GM12878 (cell line): ENCODE data around the gene CAPZB. TPM values are rescaled to one million over a fixed set of nuclear protein-coding genes. Genes with fewer than 3 reads are reported as not detected.

Experiments
- ATAC-seq: fragments of 200-7000 bp; cut with Tn5 transposase; 3 replicates; pipeline ENCODE4 v1.9.1; 2020; ENCODE audit warnings: mild to moderate bottlenecking, moderate library complexity
- BruUV-seq: library from RNA; stranded (reverse); fragments of 400-500 nt; replicated peaks from 2 replicates; lab custom pipeline; 2021; lab: Mats Ljungman, UMichigan
- CTCF ChIA-PET: fragments of 300-600 bp; sonication (Branson Sonifier 250); formaldehyde crosslinking; extraction: SDS; loops from one replicate; lab custom pipeline; 2021; ENCODE audit warnings: inconsistent platforms; lab: Yijun Ruan, JAX
- POLR2A ChIA-PET: fragments of 350-600 bp; formaldehyde crosslinking; extraction: SDS; loops from one replicate; lab custom pipeline; 2021; ENCODE audit warnings: inconsistent platforms; lab: Charles Lee
- RAD21 ChIA-PET: fragments of 300-600 bp; sonication (Branson Sonifier 250); formaldehyde crosslinking; loops from one replicate; lab custom pipeline; 2023; ENCODE audit warnings: antibody characterized with exemption; ENCODE audit not compliant: unreplicated experiment; lab: Charles Lee
- SMC1A ChIA-PET: fragments of 300-600 bp; sonication (Branson Sonifier 250); formaldehyde crosslinking; loops from one replicate; lab custom pipeline; 2023; ENCODE audit not compliant: unreplicated experiment, uncharacterized antibody; lab: Charles Lee
- DNase-seq: peaks from one replicate; pipeline ENCODE4 v3.0.0-alpha.2; 2011; ENCODE audit warnings: low read depth, low spot score
- FAIRE-seq: peaks from 3 replicates; lab custom pipeline; 2011; peaks lifted over from hg19 to GRCh38; lab: Jason Lieb, UNC
- H2AFZ ChIP-seq: 2 replicates; pipeline ENCODE4 v1.6.0; 2011; ENCODE audit warnings: low read depth, low read length, control low read depth; ENCODE audit not compliant: control insufficient read depth
- H3K27ac ChIP-seq: 2 replicates; pipeline ENCODE4 v1.5.1; 2011; ENCODE audit warnings: control low read depth; ENCODE audit not compliant: control insufficient read depth, insufficient read depth
- H3K27me3 ChIP-seq, 2 experiments: replicated peaks in 1 of 2; 2 replicates each; pipeline versions ENCODE4 v1.6.0 to v1.6.1; 2011; ENCODE audit warnings: low read length in 1 of 2; ENCODE audit not compliant: control insufficient read depth in 2 of 2, insufficient read depth in 2 of 2
- H3K36me3 ChIP-seq, 2 experiments: 2 replicates each; pipeline ENCODE4 v1.5.1; 2011; ENCODE audit warnings: low read length in 1 of 2; ENCODE audit not compliant: control insufficient read depth in 2 of 2, insufficient read depth in 2 of 2
- H3K4me1 ChIP-seq: 2 replicates; pipeline ENCODE4 v1.6.1; 2011; ENCODE audit warnings: mild to moderate bottlenecking, low read length, moderate library complexity, mixed read lengths; ENCODE audit not compliant: control insufficient read depth, insufficient read depth
- H3K4me2 ChIP-seq: 2 replicates; pipeline ENCODE4 v1.6.0; 2011; ENCODE audit warnings: control low read depth; ENCODE audit not compliant: control insufficient read depth, insufficient read depth
- H3K4me3 ChIP-seq: fragments of 200-600 bp; sonication (generic); 2 replicates; pipeline ENCODE4 v1.5.1; 2016
- H3K79me2 ChIP-seq: 2 replicates; pipeline ENCODE4 v1.6.0; 2011; ENCODE audit warnings: low read length; ENCODE audit not compliant: control insufficient read depth, insufficient read depth
- H3K9ac ChIP-seq: 2 replicates; pipeline ENCODE4 v1.8.0; 2011; ENCODE audit warnings: low read length, control low read depth, mixed read lengths; ENCODE audit not compliant: control insufficient read depth, insufficient read depth
- H3K9me3 ChIP-seq: replicated peaks from 3 replicates; pipeline ENCODE4 v1.5.1; 2011; ENCODE audit warnings: mild to moderate bottlenecking, low read length; ENCODE audit not compliant: control insufficient read depth, insufficient read depth
- H4K20me1 ChIP-seq: 2 replicates; pipeline ENCODE4 v1.6.0; 2011; ENCODE audit not compliant: control insufficient read depth, insufficient read depth
- ASH2L ChIP-seq: fragments of 300-600, 200-600 bp; sonication (generic); IDR thresholded peaks from 2 replicates; pipeline ENCODE4 v1.6.1; 2017; ENCODE audit warnings: low read depth, mild to moderate bottlenecking, borderline replicate concordance
- BCL11A ChIP-seq: IDR thresholded peaks from 2 replicates; pipeline ENCODE4 v1.6.1; 2011; ENCODE audit warnings: low read depth, low read length
- ESRRA ChIP-seq: IDR thresholded peaks from 2 replicates; pipeline ENCODE4 v1.6.1; 2012; ENCODE audit warnings: mild to moderate bottlenecking, low read length, improper control_type of control experiment
- HCFC1 ChIP-seq: fragments of 150-350 bp; IDR thresholded peaks from 2 replicates; pipeline ENCODE4 v1.6.1; 2014; ENCODE audit warnings: low read length
- PBX3 ChIP-seq: IDR thresholded peaks from 2 replicates; pipeline ENCODE4 v1.6.1; 2011; ENCODE audit warnings: mild to moderate bottlenecking, low read depth, low read length, moderate library complexity; ENCODE audit not compliant: insufficient replicate concordance
- RUNX3 ChIP-seq: IDR thresholded peaks from 2 replicates; pipeline ENCODE4 v1.6.1; 2012; ENCODE audit warnings: low read length, inconsistent platforms
- SREBF1 ChIP-seq: IDR thresholded peaks from 2 replicates; pipeline ENCODE4 v1.6.1; 2012; ENCODE audit warnings: mild to moderate bottlenecking, low read length
- SRF ChIP-seq, 2 experiments: IDR thresholded peaks; 2 replicates each; pipeline ENCODE4 v1.6.1; 2011; ENCODE audit warnings: low read depth in 2 of 2, low read length in 2 of 2, mild to moderate bottlenecking in 1 of 2, moderate library complexity in 1 of 2
- TCF3 ChIP-seq: IDR thresholded peaks from 2 replicates; pipeline ENCODE4 v1.6.1; 2012; ENCODE audit warnings: low read depth, mild to moderate bottlenecking, low read length, borderline replicate concordance; ENCODE audit not compliant: insufficient read depth
- ZNF592 ChIP-seq: fragments of 450-650 bp; IDR thresholded peaks from 2 replicates; pipeline ENCODE4 v1.6.1; 2017; ENCODE audit warnings: mild to moderate bottlenecking, moderate library complexity
- WGBS: methylation state at CpG from one replicate; pipeline ENCODE4 v1.1.6; 2016; ENCODE audit warnings: low lambda C conversion rate; ENCODE audit not compliant: insufficient replicate concordance, insufficient coverage; ENCODE audit errors: missing lambda C conversion rate; 5-methylcytosine and 5-hydroxymethylcytosine counted together
- in situ Hi-C: fragments of 300-500 bp; cut with MboI; formaldehyde crosslinking; loops from 9 replicates; pipeline ENCODE4 v1.14.3; 2018; ENCODE audit warnings: mixed read lengths
- intact Hi-C: fragments of 100-400 bp; cut with micrococcal nuclease; formaldehyde crosslinking; loops from one replicate; pipeline ENCODE4 v1.14.2; 2022; ENCODE audit not compliant: unreplicated experiment
- polyA plus RNA-seq, 11 experiments: library from polyadenylated mRNA; depleted of rRNA in 4 of 11; unstranded in 6 of 11; stranded (reverse) in 5 of 11; fragments of >200 nt; fragmentation: Nextera tagmentation in 4 of 11; fragmentation: Illumina TruSeq in 1 of 11; extraction: Ambion mirVana in 4 of 11; extraction: Trizol in 1 of 11; gene quantifications; 1 replicate in 1 of 11; 2 replicates in 10 of 11; pipeline versions ENCODE4 v1.2.1 to v1.2.3, GENCODE V29; 2011 to 2016; ENCODE audit warnings: inconsistent platforms in 2 of 11, missing spikeins in 2 of 11, low read depth in 1 of 11
- total RNA-seq, 4 experiments: library from RNA; depleted of rRNA in 3 of 4; stranded (reverse); fragments of >200 nt in 3 of 4; fragmentation: Illumina TruSeq in 1 of 4; extraction: Trizol in 1 of 4; gene quantifications; 2 replicates each; pipeline versions ENCODE4 v1.2.1 to v1.2.3, GENCODE V29; 2013 to 2021
- TF ChIP-seq, protein P1 (sequence below): fragments of 450-650 bp; formaldehyde crosslinking; IDR thresholded peaks from 2 replicates; pipeline ENCODE4 v1.4.0; 2020; ENCODE audit warnings: mild to moderate bottlenecking, moderate library complexity
- TF ChIP-seq, protein P2 (sequence below): fragments of 150-350 bp; IDR thresholded peaks from 2 replicates; pipeline ENCODE4 v1.6.1; 2014; ENCODE audit warnings: mild to moderate bottlenecking, low read depth, low read length

Gene CAPZB
- total and polyA plus RNA-seq, 10 of the 15 experiments (the other 5 are each of a cell fraction or from before 2014, with no cell fraction given), result 104 to 454 (median 213) TPM

DNA sequence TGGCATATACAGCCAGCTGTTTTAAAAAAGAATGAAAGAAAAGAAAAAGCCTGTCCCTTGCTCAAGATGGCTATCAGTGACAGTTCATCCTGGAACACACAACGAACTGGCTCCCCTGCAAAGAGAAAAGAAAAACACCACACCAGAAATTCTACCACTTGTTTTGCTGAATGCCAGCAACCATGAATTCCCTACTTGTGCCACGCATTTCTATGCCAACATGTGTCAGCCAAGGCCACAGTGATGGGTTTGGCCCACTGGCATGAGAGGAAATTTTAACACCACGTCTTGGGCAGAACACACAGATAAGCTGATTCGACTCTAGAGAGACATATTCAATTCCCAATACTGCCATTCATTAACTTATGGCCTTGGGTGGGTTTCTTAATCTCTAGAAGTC, 64.0 kb downstream of the CAPZB start:
- ChIA-PET RAD21 (interaction anchor here (0.6 kb wide), 1 partner anchor 39 kb away, joined by 5 read pairs; no protein-coding TSS in a partner anchor), CTCF (interaction anchor here (1.3 kb wide), 1 partner anchor 30 kb away, joined by 4 read pairs; no protein-coding TSS in a partner anchor), SMC1A (interaction anchor here (1.2 kb wide), 1 partner anchor 10 kb away, joined by 4 read pairs; no protein-coding TSS in a partner anchor), POLR2A (no interaction called here)
- H3K4me2 ChIP-seq, result no peak overlapping the region
- FAIRE-seq, result no peak
- H3K27ac ChIP-seq, result no peak overlapping the region
- H3K36me3 ChIP-seq, result peaks cover 13 to 15% of the 10 kb centered on the region in 2 experiments
- peaks cover 53% of the 10 kb centered on the region for H3K79me2 ChIP-seq
- H4K20me1 ChIP-seq, result peaks cover 6% of the 10 kb centered on the region; the same call in 1 of the 2 replicates
- H3K4me1 ChIP-seq, result no peaks in the 10 kb centered on the region
- no TSS peak for BruUV-seq
- no peaks in the 10 kb centered on the region for H3K9me3 ChIP-seq
- in situ Hi-C loops (no loop called here), intact Hi-C loops (no loop called here)
- WGBS, result 79% methylated on average over 4 of the region's 4 CpGs
- no peak overlapping the region for H3K4me3 ChIP-seq
- ATAC-seq, result no peak
- H2AFZ ChIP-seq, result no peak overlapping the region
- DNase-seq, result no peak
- H3K9ac ChIP-seq, result no peak overlapping the region
- H3K27me3 ChIP-seq, result no peaks in the 10 kb centered on the region
- no peak for TF ChIP-seq HCFC1
- TF ChIP-seq, protein P1, sequence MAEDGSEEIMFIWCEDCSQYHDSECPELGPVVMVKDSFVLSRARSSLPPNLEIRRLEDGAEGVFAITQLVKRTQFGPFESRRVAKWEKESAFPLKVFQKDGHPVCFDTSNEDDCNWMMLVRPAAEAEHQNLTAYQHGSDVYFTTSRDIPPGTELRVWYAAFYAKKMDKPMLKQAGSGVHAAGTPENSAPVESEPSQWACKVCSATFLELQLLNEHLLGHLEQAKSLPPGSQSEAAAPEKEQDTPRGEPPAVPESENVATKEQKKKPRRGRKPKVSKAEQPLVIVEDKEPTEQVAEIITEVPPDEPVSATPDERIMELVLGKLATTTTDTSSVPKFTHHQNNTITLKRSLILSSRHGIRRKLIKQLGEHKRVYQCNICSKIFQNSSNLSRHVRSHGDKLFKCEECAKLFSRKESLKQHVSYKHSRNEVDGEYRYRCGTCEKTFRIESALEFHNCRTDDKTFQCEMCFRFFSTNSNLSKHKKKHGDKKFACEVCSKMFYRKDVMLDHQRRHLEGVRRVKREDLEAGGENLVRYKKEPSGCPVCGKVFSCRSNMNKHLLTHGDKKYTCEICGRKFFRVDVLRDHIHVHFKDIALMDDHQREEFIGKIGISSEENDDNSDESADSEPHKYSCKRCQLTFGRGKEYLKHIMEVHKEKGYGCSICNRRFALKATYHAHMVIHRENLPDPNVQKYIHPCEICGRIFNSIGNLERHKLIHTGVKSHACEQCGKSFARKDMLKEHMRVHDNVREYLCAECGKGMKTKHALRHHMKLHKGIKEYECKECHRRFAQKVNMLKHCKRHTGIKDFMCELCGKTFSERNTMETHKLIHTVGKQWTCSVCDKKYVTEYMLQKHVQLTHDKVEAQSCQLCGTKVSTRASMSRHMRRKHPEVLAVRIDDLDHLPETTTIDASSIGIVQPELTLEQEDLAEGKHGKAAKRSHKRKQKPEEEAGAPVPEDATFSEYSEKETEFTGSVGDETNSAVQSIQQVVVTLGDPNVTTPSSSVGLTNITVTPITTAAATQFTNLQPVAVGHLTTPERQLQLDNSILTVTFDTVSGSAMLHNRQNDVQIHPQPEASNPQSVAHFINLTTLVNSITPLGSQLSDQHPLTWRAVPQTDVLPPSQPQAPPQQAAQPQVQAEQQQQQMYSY (CRISPR knock-in tag), result no peak
- no peak for TF ChIP-seq RUNX3
- TF ChIP-seq ZNF592, result no peak
- TF ChIP-seq TCF3, result no peak
- TF ChIP-seq, protein P2, sequence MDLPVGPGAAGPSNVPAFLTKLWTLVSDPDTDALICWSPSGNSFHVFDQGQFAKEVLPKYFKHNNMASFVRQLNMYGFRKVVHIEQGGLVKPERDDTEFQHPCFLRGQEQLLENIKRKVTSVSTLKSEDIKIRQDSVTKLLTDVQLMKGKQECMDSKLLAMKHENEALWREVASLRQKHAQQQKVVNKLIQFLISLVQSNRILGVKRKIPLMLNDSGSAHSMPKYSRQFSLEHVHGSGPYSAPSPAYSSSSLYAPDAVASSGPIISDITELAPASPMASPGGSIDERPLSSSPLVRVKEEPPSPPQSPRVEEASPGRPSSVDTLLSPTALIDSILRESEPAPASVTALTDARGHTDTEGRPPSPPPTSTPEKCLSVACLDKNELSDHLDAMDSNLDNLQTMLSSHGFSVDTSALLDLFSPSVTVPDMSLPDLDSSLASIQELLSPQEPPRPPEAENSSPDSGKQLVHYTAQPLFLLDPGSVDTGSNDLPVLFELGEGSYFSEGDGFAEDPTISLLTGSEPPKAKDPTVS, result no peak
- no peak for TF ChIP-seq SRF (IDR thresholded peaks at IDR 0.05; ENCODE audit: low read depth in 2 of 2, low read length in 2 of 2)
- TF ChIP-seq ESRRA, result no peak
- TF ChIP-seq PBX3, result no peak
- no peak for TF ChIP-seq ASH2L
- no peak for TF ChIP-seq BCL11A
- TF ChIP-seq SREBF1, result no peak
